IPS DF 19.7 (cell line): ENCODE results near the gene BICC1.

Experiments used
- DNase-seq: peaks from one replicate; pipeline ENCODE4 v3.0.0-alpha.2; 2013; ENCODE audit warnings: low read depth, low spot score

The BICC1 gene

DNA sequence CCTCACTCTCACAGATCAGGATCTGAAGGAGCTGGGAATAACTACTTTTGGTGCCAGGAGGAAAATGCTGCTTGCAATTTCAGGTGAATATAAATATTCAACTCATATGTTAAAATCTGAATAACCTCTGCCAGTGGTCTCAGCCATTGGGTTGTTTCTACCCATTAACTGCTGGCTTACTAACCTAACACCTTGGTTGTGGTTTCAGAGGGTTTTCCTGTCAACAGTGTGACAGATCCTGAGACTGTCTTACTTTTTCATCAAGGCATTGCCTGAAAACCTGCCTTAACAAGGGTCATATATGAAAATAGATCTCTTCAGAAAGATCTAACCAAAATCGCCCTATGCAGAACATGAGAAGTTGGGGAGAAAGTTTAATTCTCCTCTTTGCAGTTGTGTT, 307.7 kb downstream of the BICC1 start:
- no peak for DNase-seq

DNA sequence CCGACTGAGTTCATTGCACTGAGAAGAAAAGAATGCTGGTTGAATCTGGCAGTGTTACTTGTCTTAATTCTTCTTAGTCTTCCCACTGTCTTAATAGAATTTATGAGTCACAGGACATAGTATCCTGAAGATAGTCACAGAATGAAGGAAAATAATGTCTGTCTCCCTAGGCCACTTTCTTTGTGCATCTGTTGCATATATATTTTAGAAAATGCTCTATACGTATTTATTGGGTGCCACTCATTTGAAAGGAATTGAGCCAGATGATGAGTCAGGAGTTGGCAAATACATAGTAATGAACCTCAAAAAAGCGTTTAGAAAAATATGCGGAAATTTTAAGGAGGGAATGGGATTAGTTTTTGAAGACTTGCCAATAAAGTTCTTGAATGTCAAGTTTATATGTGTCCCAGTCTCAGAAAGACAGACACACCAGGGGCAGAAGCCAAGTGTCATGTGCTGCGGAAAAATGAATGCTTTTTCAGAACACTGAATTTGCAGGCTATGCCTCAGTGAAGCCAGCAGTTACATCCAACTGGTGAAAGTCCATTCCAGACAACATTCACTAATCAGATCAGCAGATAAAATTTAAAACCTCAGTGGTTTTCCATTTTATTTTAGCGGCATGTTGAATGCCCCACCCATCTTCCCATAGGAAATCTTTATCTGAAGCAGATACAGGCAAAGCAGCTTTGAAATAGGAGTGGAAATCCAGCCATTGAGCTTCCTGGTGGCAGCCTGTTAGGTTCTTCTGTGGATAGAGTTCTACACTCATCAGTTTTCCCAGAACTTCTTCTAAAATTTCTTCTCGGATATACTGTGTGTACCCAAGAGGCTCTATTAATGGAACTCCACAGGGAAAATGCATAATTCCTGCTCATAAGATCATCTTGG, 308.4 kb downstream of the BICC1 start:
- DNase-seq = no peak

DNA sequence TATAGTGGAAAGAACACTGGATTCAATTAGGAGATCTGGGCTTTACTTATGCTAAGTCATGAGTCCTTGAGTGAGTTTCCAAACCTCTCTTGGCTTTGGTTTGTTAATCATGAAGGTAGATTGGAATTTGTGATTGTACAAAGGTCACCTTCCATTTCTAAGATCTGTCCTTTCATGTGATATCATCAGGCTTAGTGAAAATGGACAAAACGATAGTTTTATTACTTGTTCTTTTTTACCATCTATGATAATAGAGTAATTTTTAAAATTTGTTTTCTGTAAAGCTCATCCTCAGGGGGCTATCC, 309.0 kb downstream of the BICC1 start:
- no peak for DNase-seq

DNA sequence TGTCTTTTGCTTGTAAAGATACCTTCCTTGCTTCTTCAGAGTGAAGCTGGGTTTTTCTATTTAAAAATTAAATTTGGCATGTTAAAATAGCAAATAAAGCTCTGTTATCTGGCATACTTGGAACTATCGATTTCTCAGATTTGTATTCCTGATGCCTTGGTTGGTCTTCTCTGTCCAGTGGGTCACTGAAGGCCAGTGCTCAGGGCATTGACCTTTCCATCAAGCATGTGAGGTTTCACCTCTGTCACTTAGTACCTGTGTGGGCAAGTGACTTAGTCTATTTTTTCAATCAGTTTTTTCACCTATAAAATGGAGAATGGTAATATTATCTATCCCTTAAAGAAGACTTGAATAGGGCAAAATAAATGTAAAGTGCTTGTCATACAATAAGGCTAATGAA, 311.3 kb downstream of the BICC1 start:
- no peak for DNase-seq

DNA sequence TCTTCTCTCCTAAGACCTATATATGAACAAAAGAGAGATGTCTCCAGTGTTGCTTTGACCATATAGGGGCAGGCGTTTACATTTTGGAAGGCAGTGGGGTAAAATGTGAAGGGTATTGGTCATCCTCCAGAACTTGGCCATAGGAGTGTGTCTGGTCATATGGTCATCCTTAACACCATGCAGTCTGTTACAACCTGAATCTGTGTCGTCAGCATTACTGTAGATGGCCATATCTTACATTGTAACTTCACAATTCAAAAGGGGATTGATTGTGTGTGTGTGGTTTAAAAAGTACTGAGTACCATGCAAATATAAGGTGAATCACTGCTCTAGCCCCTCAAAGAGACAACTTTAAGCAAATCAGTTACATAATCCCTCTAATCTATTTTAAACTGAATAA, 311.7 kb downstream of the BICC1 start:
- no peak for DNase-seq

DNA sequence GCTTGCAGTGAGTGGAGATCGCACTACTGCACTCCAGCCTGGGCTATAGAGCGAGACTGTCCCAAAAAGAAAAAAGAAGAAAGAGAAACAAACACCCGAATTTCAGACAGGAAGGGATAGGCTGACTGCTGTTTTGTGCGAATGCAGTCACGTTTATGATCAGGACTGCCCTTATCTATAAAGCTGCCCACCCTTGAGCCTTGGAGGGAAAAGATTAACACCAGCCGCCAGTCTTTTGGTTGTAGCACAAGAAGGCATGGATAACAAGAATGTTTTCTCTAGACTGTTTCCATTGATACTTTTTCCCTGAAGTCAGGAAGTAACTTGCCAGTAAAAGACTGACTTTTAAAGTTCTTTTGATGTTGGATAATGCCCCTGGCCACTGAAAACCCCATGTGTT, 314.0 kb downstream of the BICC1 start:
- no peak for DNase-seq

DNA sequence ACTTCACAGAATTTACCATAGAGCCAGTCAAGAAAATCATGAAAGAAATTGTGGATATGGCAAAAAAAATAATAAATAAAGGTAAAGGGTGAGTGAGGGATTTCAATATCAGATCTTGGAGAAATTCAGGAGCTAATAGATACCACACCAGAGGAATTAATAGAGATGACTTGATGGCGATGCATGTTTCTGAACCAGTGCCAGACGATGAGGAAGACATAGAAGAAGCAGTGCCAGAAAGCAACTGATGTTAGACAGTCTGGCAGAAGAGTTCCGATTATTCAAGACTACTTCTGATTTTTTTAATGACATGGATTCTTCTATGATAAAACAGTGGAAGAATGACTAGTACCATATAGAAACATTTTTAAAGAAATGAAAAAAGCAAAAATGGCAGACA, 314.7 kb downstream of the BICC1 start:
- DNase-seq = no peak

DNA sequence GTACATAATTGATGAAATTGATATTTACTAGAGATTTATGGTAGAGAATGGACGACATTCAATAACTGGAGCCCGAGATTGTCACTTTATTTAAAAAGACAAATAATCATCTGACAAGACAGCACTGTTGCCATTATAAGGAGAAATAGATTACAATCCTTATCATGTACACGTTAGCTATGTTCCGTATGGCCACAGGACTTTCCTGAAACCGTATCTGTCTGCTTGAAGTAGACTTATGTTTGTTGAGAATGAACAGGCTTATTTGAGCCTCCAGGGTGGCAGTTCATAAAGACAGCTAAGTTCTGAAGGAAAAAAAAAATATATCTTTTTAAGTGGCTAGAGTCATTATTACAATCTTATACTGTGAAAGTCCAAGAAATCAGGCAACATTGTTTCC, 317.2 kb downstream of the BICC1 start:
- no peak for DNase-seq

DNA sequence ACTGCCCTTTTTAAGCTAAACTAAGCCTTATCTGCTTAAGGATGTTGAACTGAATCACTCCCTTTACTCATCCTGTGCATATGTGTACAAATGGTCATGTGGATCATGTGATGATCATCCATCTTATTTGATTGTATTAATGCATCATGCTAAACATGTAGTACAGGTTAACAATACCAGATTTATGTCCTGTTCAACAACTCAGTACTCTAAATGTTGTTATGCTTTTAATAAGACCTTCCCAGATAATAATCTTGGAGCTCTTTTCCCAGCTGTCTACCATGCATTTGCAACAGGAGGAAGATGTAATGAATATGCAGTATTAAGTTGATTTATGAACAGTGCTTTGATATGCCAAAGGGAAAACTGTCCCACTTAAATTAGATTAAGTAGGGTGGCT, 318.0 kb downstream of the BICC1 start:
- DNase-seq = no peak

DNA sequence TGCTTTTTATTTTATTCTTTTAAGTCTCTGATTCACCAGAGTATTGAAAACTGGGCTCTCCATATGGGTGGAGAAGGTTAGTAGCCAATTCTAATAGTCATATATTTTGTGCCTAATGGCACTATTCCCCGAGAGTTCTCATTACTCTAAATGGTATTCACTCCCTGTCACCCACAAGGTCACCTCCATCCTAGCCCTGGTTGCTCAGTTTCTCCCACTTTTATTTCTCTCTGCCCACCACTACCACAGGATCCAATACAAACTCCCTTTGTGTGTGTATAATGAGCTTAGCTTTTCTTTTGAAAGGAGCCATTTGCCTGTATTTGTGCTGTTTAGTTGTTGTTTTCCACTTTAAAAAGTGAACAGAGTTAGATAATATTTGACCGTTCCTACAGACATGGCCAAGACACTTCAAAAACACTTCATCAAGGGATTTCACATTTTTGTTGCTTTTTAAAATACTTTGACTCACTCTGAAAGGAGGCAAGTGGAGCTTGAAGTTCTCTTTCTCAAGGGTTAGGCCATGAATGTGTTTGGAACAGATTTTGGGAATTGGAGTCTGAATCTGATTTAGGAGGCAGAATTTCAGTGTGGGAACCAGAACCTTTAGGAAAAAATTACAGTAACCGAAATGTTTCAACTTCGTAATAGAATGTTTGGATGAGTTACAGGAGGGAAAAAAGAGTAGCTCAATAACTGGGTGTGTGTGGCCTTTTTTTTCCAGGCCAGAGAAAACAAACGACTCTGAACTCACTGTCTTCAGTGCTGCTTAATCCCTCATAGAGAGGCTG, 321.3 kb downstream of the BICC1 start:
- no peak for DNase-seq

DNA sequence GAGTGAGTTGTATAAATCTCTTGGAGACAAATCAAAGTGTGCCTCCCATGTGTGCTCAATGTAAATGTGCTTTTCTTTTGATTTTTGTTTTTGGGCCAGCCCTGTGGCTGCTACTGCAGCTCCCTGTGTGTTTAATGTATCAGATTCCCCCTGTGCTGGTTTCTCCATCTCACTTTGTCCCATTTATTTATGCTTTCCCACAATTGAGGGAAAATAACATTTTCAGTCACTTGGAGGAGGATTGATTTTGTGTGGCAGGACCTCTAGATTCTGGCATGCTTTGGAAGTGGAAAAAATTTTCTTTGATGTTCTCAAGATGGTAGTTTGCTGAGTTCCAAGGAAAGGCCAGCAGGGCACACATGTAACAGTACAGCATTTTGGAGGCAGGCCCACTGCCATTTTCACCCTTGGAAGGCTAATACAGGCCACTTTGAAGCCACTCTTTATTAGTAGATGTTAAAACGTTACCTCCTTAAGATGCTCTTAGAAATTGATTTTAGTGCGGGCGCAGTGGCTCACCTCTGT, 323.6 kb downstream of the BICC1 start:
- DNase-seq = no peak

DNA sequence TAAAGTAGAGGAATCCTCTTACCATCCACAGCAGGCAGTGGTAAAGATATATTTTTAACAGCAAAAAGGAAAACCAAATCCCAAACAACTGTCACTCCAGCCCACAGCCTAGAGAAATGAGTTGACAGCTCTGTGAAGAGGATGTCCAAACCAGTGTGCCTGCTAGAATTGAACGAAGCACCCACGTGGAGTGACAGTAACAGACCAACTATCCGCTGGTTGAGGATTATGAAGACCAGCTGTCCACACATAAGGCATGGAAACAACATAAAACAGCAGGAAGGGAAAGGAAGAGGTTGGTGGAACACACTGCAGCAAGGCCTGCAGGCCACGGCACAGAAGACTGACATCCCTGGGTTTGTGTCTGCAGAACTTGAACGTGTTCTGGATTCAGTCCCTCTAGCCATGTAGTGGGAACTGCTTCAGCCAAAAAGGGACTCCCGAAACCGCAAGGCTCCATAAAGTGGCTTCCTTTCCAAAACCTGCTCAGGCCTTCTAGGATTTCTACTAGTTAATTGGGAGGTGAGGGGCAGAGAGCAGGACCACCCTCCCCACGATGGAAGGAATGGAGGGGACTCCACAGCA, 324.4 kb downstream of the BICC1 start:
- DNase-seq = no peak

DNA sequence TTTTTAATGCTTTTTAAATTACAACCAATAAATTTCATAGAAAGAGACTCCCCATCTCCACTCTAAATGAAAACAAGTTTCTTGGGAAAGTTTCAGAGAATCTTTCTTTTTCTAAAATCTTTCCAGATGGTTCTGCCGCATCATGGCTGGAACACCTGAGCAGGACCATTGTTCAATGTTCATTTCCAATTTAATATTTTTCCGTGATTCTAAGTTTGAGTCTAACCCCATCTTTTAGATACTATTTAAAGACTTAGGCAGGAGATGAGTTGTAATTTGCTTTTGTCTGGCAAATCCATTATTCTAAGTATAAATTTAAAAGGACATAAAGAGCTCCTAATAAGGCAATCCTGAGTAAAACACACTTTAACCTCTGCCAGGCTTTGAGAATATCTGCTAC, 325.2 kb downstream of the BICC1 start:
- no peak for DNase-seq

DNA sequence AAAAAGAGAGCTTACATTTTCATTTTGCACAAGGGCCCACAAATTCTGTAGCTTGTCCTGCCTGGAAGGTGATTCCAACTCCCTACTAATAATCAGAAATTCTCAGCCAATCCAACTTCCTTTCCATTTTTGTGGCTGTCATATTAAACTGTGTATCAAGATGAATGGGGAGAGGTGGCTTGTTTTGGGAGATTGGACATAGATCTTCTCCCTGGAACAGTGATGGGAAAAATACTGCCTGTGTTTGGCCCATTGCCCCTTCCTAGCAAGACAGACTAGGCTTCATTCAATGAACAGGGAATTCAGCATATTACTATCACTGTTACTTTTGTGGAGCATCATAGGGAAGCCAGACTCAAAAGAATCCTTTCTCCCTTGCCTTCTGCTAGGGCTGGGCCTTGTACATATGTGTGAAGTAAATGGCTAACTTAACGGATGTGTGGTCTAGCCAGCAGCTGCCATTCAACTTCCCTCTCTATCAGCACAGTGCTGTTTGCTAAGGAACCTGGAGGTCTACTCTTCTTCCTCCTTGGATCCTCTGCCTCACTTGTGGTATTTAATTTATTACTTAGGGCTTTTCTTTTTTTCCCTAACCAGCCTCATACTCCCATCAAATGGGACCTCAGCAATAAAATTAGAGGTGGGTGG, 326.0 kb downstream of the BICC1 start:
- DNase-seq = no peak

DNA sequence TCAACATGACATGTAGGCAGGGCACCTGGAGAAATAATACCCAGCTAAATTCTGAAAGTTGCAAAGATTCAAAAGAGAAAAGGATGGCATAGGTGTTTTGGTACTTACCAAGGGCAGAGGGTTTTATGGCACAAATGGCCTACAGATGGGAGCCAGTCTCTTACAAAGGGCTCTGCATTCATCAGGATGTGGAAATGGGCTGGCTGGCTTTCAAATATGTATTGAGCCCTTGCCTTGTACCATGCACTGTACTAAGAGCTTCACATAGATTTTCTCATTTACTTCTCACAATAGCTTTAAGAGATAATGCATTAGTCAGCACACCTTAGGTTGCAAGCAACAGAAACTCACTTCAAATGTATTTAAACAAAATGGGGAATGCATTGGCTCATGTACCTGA, 327.1 kb downstream of the BICC1 start:
- DNase-seq = no peak

DNA sequence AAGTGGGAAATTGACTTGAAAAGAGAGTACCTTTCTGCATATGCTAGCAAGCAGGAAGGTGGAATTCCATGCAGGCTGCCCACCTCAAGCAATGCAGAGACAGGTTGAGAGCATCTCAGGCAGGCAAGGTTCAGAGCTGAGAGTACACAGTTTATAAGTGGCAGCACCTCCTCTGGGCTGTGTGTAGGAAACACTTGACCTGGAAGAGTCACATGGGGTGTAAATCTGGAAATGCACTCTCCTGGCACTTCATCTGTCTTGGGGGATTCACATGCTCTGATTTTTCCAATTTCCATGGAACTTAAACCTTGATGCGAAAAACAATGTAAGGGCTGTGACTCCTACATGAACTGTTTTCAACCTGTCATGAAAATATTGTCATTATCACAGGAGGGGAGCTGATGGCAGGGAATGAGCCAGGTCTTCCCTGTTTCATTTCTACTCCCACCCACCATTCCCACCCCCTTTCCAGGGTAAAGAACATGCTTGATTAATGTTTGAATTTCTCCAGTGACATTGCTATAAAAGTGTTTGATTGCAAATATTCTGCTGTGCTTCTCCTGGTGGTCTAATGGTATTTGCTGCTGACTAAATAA, 328.3 kb downstream of the BICC1 start:
- DNase-seq = no peak

DNA sequence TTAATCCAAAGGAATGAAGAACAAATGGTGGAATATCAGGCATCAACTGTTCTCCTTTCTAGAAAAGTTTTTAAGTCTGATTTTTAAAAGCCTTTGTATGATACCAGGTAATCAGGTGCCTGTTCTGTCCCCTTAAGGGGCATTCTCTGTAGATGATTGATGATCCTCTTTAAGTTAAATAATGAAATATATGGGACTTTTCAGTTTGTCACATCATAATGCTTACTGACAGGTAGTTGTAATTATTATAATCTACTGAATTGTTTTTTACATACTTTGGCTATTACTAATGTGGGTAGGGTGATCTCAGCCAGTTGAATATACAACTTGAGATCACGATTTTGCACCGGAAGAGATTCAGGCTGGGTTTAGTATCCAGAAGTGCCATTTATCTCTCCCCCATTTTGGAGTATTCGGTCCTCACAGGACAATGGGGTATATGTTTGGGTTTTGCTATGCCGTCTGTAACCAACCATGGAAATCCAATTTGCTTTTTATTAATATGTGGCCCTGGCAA, 330.2 kb downstream of the BICC1 start:
- DNase-seq = no peak

DNA sequence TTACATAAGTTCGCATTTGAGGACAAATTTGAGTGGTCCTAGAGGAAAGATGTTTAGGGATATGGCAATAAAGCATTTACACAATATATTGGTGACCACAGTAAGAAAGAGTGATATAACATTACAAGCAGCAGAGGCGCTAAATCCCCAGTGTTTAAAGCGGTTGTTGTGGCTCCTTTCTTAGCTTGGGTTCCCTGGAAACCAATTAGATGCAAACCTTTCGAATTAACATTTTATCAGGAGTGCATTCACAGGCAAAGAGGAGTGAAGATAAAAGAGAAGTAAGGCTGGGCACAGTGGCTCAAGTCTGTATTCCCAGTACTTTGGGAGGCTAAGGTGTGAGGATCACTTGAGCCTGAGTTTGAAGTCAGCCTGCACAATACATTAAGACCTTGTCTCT, 331.1 kb downstream of the BICC1 start:
- no peak for DNase-seq

DNA sequence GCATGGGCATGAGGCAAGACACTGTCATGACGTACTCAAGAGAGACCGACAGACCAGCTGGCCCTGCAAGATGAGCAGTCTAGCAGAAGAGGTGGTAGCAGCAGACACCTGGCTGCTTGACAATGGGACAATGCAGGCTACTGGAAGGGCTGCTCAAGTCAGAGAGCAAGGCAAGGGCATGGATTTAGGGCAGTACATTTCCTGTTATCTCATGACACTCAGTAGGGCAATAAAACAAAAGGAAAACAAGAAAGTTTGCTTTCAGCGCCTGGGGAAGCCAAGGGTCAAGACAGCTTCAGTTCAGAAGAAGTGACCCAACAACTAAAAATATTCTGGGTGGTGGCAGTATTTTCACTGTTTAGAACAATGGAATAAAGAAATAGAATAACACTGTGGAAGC, 332.0 kb downstream of the BICC1 start:
- DNase-seq = no peak

DNA sequence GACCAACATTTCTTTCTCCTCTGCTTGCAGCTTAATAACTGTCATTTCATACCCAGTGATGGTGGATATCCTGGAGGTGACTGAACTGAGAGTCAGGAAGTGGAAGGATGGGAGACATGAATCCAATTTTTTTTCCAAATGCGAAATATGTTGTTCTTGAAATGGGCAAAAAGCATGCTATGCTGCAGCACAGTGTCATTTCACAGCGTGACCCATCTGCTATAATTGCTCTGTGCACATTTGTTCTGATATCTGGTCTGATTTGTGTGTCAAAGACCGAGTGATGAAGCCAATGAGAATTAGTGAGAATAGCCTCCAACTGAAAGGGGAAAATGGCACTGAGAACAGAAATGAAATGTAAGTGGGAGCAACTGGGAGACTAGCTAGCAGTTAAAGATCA, 334.2 kb downstream of the BICC1 start:
- no peak for DNase-seq

DNA sequence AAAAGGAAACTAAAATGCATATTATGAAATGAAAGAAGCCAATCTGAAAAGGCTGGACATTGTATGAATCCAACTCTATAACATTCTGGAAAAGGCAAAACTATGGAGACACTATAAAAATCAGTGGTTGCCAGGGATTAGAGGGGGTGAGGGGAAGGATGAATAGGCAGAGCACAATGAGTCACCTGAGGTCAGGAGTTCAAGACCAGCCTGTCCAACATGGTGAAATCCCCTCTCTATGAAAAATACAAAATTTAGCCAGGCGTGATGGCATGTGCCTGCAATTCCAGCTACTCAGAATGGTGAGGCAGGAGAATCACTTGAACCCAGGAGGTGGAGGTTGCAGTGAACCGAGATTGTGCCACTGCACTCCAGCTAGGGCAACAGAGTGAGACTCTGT, 338.9 kb downstream of the BICC1 start:
- no peak for DNase-seq

DNA sequence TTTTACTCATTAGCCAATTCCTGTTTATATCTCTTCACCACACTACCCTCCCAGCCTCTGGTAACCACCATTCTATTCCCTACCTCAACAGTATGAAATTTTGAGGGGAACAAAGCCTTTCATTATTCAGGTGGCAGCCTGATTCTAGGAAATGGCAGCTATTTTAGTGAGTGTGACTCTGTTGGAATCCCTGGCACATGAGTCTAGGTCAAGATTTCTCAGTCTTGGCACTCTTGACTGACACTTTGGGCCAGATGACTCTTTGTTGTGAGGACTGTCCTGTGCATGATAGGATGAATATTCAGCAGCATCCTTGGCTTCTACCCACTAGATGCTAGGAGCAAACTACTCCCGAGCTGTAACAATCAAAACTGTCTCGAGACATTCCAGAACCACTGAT, 341.0 kb downstream of the BICC1 start:
- DNase-seq = no peak
